Testis (tissue), 2 donors: ENCODE measurements around the gene SH3RF3.

Experiments
- POLR2A ChIP-seq: fragments of 450-650 bp; IDR thresholded peaks from one replicate; pipeline ENCODE4 v1.6.1; 2017; ENCODE audit warnings: antibody characterized with exemption, mild to moderate bottlenecking, moderate library complexity
- TF ChIP-seq, protein P1 (sequence below), 3 experiments: fragments of 450-650 bp in 2 of 3; fragments of 200-600 bp in 1 of 3; sonication (generic) in 1 of 3; IDR thresholded peaks; one replicate each; pipeline ENCODE4 v1.5.1; 2016 to 2019; ENCODE audit warnings: antibody characterized with exemption in 3 of 3, mild to moderate bottlenecking in 2 of 3, moderate library complexity in 1 of 3

DNA sequence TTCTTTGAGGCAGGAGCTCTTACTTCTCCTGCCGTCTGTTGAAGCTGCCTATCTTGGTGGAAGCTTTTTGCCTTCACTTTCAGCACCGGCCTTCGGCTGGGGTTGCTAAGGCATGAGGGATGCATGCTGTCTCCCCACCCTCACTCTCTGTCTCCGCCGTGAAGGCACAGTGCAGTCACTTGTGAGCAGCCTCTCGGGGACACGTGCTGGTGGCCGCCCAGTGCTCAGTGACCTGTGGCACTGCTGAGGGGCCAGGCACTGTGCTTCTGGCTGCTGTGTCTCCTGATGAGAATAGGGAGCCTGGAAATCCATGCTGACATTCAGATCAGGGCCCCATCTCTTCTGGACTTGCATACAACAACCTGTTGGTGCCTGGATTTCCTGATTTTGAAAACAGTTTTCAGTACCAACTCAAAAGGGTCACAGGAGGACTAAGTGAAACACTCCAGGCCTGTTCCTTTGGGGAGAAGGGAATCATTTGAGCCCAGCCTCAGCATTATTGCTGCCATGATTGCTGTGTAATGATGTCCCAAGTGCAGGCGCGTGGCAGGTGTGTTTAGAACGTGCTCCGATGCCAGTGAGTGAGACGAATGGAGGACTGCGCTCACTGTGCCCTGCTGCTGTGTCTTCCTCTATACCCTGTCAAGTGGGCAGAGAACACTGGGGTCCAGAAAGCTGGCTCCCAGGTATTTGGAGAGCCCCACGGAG is 266.6 kb downstream of the SH3RF3 start:
- TF ChIP-seq, protein P1, sequence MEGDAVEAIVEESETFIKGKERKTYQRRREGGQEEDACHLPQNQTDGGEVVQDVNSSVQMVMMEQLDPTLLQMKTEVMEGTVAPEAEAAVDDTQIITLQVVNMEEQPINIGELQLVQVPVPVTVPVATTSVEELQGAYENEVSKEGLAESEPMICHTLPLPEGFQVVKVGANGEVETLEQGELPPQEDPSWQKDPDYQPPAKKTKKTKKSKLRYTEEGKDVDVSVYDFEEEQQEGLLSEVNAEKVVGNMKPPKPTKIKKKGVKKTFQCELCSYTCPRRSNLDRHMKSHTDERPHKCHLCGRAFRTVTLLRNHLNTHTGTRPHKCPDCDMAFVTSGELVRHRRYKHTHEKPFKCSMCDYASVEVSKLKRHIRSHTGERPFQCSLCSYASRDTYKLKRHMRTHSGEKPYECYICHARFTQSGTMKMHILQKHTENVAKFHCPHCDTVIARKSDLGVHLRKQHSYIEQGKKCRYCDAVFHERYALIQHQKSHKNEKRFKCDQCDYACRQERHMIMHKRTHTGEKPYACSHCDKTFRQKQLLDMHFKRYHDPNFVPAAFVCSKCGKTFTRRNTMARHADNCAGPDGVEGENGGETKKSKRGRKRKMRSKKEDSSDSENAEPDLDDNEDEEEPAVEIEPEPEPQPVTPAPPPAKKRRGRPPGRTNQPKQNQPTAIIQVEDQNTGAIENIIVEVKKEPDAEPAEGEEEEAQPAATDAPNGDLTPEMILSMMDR (IDR thresholded peaks at IDR 0.05) = no peak
- TF ChIP-seq POLR2A = no peak
